ENCODE measurements around the gene OR52L1.

Gene OR52L1

DNA sequence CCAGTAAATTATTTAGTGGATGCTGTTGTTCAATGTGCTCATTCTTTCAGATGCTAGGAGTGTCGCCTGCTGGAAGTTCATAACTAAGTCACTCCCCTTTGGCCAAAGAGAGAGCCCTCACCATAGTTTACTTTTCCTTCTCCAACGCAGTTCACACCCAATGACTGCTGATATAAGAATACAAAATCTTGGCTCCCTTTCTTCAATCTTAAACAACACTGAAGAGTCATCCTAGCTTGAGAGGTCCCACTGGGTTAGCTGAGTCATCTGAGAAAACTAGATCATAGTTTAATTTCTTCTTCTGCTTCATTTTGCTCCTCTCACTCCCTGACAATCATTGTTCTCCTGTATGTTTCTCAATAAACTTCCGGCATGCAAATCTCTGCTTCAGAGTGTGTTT lies 5.4 kb upstream of the OR52L1 start:
- Histone ChIP-seq H3K4me3 (ENCODE audit: low read length) (no peak overlapping the region), H2AFZ (ENCODE audit: low read depth, low read length) (no peak overlapping the region), H3K27ac (ENCODE audit: low read length) (no peak overlapping the region), H3K27me3 (ENCODE audit: low read depth, low read length) (peaks cover 7% of the 10 kb centered on the region; the same call in 1 of the 2 replicates), H3K36me3 (replicated peaks; ENCODE audit: low read depth, low read length) (no peaks in the 10 kb centered on the region), H3K79me2 (ENCODE audit: low read length) (no peaks in the 10 kb centered on the region), H3K4me1 (ENCODE audit: low read length) (no peaks in the 10 kb centered on the region), H3K9ac (ENCODE audit: low read length) (no peak overlapping the region), H3K4me2 (ENCODE audit: low read length) (no peak overlapping the region), H4K20me1 (ENCODE audit: insufficient read depth, low read length) (no peaks in the 10 kb centered on the region), H3K9me3 (ENCODE audit: insufficient read depth, low read length) (no peaks in the 10 kb centered on the region)
- TF ChIP-seq, protein P1, sequence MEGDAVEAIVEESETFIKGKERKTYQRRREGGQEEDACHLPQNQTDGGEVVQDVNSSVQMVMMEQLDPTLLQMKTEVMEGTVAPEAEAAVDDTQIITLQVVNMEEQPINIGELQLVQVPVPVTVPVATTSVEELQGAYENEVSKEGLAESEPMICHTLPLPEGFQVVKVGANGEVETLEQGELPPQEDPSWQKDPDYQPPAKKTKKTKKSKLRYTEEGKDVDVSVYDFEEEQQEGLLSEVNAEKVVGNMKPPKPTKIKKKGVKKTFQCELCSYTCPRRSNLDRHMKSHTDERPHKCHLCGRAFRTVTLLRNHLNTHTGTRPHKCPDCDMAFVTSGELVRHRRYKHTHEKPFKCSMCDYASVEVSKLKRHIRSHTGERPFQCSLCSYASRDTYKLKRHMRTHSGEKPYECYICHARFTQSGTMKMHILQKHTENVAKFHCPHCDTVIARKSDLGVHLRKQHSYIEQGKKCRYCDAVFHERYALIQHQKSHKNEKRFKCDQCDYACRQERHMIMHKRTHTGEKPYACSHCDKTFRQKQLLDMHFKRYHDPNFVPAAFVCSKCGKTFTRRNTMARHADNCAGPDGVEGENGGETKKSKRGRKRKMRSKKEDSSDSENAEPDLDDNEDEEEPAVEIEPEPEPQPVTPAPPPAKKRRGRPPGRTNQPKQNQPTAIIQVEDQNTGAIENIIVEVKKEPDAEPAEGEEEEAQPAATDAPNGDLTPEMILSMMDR (IDR thresholded peaks at IDR 0.05; ENCODE audit: low read depth, low read length), result no peak
- no peak for TF ChIP-seq EZH2phosphoT487 (IDR thresholded peaks at IDR 0.05; ENCODE audit: low read depth)

- Histone ChIP-seq H3K79me2 (ENCODE audit: low read length) (no peaks in the 10 kb centered on the region), H3K4me3 (ENCODE audit: low read length) (no peak overlapping the region), H4K20me1 (ENCODE audit: insufficient read depth, low read length) (no peaks in the 10 kb centered on the region), H2AFZ (ENCODE audit: low read depth, low read length) (no peak overlapping the region), H3K9me3 (ENCODE audit: insufficient read depth, low read length) (no peaks in the 10 kb centered on the region), H3K4me1 (ENCODE audit: low read length) (no peaks in the 10 kb centered on the region), H3K27ac (ENCODE audit: low read length) (no peak overlapping the region), H3K4me2 (ENCODE audit: low read length) (no peak overlapping the region), H3K36me3 (replicated peaks; ENCODE audit: low read depth, low read length) (no peaks in the 10 kb centered on the region), H3K9ac (ENCODE audit: low read length) (no peak overlapping the region), H3K27me3 (ENCODE audit: low read depth, low read length) (peaks cover 10% of the 10 kb centered on the region; the same call in 1 of the 2 replicates)
- no peak for TF ChIP-seq EZH2phosphoT487 (IDR thresholded peaks at IDR 0.05; ENCODE audit: low read depth)
- TF ChIP-seq, protein P1 (IDR thresholded peaks at IDR 0.05; ENCODE audit: low read depth, low read length), result no peak
Measured at GRCh38 chr11:5989203-5989602, 2.4 kb upstream of the OR52L1 start.

- H3K9me3 ChIP-seq (ENCODE audit: insufficient read depth, low read length), result no peaks in the 10 kb centered on the region
- H2AFZ ChIP-seq (ENCODE audit: low read depth, low read length), result no peak overlapping the region
- no peaks in the 10 kb centered on the region for H3K4me1 ChIP-seq (ENCODE audit: low read length)
- TF ChIP-seq, protein P1 (IDR thresholded peaks at IDR 0.05; ENCODE audit: low read depth, low read length), result no peak
- no peak for TF ChIP-seq EZH2phosphoT487 (IDR thresholded peaks at IDR 0.05; ENCODE audit: low read depth)
- H3K27me3 ChIP-seq (ENCODE audit: low read depth, low read length), result peaks cover 3% of the 10 kb centered on the region; the same call in 1 of the 2 replicates
- no peak overlapping the region for H3K4me3 ChIP-seq (ENCODE audit: low read length)
- H3K79me2 ChIP-seq (ENCODE audit: low read length), result no peaks in the 10 kb centered on the region
- H4K20me1 ChIP-seq (ENCODE audit: insufficient read depth, low read length), result no peaks in the 10 kb centered on the region
- H3K27ac ChIP-seq (ENCODE audit: low read length), result no peak overlapping the region
- H3K36me3 ChIP-seq (replicated peaks; ENCODE audit: low read depth, low read length), result no peaks in the 10 kb centered on the region
- no peak overlapping the region for H3K4me2 ChIP-seq (ENCODE audit: low read length)
- H3K9ac ChIP-seq (ENCODE audit: low read length), result no peak overlapping the region
Measured at GRCh38 chr11:5983443-5983842, 3.3 kb downstream of the OR52L1 start.

GRCh38 chr11:5973530-5973929 lies 13.3 kb downstream of the OR52L1 start:
- no peak overlapping the region for H3K4me2 ChIP-seq (ENCODE audit: low read length)
- TF ChIP-seq EZH2phosphoT487 (IDR thresholded peaks at IDR 0.05; ENCODE audit: low read depth), result no peak
- TF ChIP-seq, protein P1 (IDR thresholded peaks at IDR 0.05; ENCODE audit: low read depth, low read length), result no peak
- no peak overlapping the region for H3K27ac ChIP-seq (ENCODE audit: low read length)
- H3K9ac ChIP-seq (ENCODE audit: low read length), result no peak overlapping the region
- no peak overlapping the region for H2AFZ ChIP-seq (ENCODE audit: low read depth, low read length)
- no peaks in the 10 kb centered on the region for H3K36me3 ChIP-seq (replicated peaks; ENCODE audit: low read depth, low read length)
- no peaks in the 10 kb centered on the region for H4K20me1 ChIP-seq (ENCODE audit: insufficient read depth, low read length)
- no peak overlapping the region for H3K4me3 ChIP-seq (ENCODE audit: low read length)
- no peaks in the 10 kb centered on the region for H3K79me2 ChIP-seq (ENCODE audit: low read length)
- no peaks in the 10 kb centered on the region for H3K9me3 ChIP-seq (ENCODE audit: insufficient read depth, low read length)
- H3K27me3 ChIP-seq (ENCODE audit: low read depth, low read length), result peaks cover 19% of the 10 kb centered on the region
- no peaks in the 10 kb centered on the region for H3K4me1 ChIP-seq (ENCODE audit: low read length)
